ENCODE results near the gene SV2B.

The SV2B gene

DNA sequence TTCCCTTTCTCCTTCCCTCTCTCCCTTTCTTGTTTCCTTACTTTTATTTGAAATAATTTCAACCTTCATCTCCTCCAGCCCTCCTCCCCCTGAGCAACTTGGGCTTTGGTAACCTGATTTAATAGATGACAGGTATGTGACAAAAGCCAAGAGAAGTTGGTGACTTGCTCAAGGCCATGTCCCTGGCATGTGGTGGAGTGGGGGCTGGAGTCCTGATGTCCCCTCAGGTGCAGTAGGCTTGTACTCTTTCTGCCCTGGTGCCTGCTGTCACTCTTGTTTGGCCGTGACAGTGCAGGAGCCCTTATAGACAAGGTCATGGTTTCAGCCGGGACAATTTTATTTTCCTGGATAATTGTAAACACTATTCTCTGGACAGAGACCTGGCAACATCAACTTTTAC lies 152.7 kb downstream of the SV2B start:
- DNase-seq (ENCODE audit: insufficient read length, low spot score) (no peak), FAIRE-seq (no peak)
- no peak for TF ChIP-seq CTCF (IDR thresholded peaks at IDR 0.05; ENCODE audit: insufficient read depth, missing control alignments)

- FAIRE-seq = no peak
- DNase-seq (ENCODE audit: insufficient read length, low spot score) = no peak
These were observed 153.5 kb downstream of the SV2B start for GRCh38 chr15:91253605-91254004.

DNA sequence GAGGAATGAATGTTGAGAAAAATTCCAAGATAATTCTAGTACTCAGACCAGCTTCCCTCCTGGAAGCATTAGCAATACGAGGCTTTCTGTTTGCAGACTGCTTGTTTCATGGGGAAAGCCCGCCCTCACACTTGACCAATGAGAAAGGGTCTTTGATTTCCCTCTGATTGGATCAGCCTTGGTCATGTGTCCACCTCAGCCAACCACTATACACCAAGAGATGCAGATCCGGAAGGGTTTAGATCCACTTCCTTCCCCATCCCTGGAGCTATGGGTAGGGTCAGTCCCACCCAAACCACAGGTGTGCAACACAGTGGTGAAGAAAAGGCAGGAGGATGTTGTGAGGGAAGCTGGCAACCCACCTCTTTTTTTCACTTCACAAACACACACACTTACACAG lies 154.7 kb downstream of the SV2B start:
- DNase-seq (ENCODE audit: insufficient read length, low spot score) (no peak), FAIRE-seq (no peak)
- no peak for TF ChIP-seq CTCF (IDR thresholded peaks at IDR 0.05; ENCODE audit: insufficient read depth, missing control alignments)

More at GRCh38 chr15:91253605-91254004, 153.5 kb downstream of the SV2B start:
- no peak for TF ChIP-seq CTCF (IDR thresholded peaks at IDR 0.05; ENCODE audit: insufficient read depth, missing control alignments)

DNA sequence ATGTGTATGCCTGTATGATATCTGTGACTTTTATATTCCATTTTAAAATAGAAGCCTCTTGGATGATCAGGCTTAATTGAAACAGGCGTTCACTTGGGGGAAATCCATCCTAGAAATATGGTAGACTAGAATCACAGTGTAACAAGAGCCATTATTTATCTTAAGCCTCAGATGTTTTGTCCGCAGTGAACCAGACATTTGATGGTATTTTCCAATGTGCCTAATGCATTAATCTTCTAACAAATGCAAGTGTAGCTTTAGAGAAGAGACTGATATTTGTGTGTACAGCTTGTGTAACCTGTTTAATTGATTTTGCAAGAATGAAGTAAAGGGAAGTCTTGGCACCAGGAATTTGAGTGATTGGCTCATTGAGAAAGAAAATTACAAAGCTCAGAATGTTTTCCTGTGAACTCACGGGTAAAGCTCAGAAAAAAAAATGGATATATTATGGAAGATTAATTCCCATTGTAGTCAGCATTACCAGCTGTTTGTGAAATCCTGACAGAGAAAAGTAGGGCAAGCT lies 155.7 kb downstream of the SV2B start:
- DNase-seq (ENCODE audit: insufficient read length, low spot score) = no peak
- peak; percentile 46 for FAIRE-seq
- no peak for TF ChIP-seq CTCF (IDR thresholded peaks at IDR 0.05; ENCODE audit: insufficient read depth, missing control alignments)

DNA sequence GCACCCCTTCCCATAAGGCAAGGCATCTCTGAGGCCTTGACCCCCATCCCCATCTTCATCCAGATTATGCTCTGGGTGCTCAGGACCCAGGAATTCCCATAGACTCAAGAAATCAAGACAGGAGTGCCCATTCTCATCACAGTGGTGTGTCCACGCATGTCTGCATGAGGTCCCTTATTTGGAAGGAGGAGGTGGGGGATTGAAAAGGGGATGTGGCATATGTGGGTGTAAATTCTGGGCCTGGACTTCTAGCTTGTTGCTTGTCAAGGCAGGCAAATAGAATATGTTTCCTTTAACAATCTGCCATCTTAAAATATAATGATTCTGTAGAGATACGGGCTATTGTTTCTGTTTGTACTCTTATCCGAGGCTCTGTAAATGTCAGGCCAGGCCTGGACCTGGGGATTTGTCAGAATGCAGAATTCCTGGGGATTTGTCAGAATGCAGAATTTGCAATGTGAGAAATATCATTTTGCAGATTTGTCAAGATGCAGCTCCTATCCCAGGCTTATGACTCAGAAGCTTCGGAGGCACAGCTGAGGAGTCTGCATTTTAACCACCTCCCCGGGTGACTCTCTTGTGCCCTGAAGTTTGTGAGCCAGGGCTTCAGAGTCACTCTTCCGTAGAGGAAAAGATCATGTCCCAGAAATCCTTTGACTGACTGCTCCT lies 157.8 kb downstream of the SV2B start:
- no peak for FAIRE-seq
- DNase-seq (ENCODE audit: insufficient read length, low spot score) = no peak
- TF ChIP-seq CTCF (IDR thresholded peaks at IDR 0.05; ENCODE audit: insufficient read depth, missing control alignments) = no peak

GRCh38 chr15:91258415-91258759 lies 158.3 kb downstream of the SV2B start:
- TF ChIP-seq CTCF (IDR thresholded peaks at IDR 0.05; ENCODE audit: insufficient read depth, missing control alignments) = no peak
- FAIRE-seq (no peak), DNase-seq (ENCODE audit: insufficient read length, low spot score) (no peak)

GRCh38 chr15:91259077-91259476 lies 159.0 kb downstream of the SV2B start:
- no peak for TF ChIP-seq CTCF (IDR thresholded peaks at IDR 0.05; ENCODE audit: insufficient read depth, missing control alignments)
- no peak for DNase-seq (ENCODE audit: insufficient read length, low spot score)
- no peak for FAIRE-seq
